GM12878 (cell line): ENCODE measurements around the gene RNF169. TPM values are rescaled to one million over a fixed set of nuclear protein-coding genes. Genes with fewer than 3 reads are reported as not detected.

Experiments used
- ATAC-seq: fragments of 200-7000 bp; cut with Tn5 transposase; 3 replicates; pipeline ENCODE4 v1.9.1; 2020; ENCODE audit warnings: mild to moderate bottlenecking, moderate library complexity
- BruUV-seq: library from RNA; stranded (reverse); fragments of 400-500 nt; replicated peaks from 2 replicates; lab custom pipeline; 2021; lab: Mats Ljungman, UMichigan
- CTCF ChIA-PET: fragments of 300-600 bp; sonication (Branson Sonifier 250); formaldehyde crosslinking; extraction: SDS; loops from one replicate; lab custom pipeline; 2021; ENCODE audit warnings: inconsistent platforms; lab: Yijun Ruan, JAX
- POLR2A ChIA-PET: fragments of 350-600 bp; formaldehyde crosslinking; extraction: SDS; loops from one replicate; lab custom pipeline; 2021; ENCODE audit warnings: inconsistent platforms; lab: Charles Lee
- RAD21 ChIA-PET: fragments of 300-600 bp; sonication (Branson Sonifier 250); formaldehyde crosslinking; loops from one replicate; lab custom pipeline; 2023; ENCODE audit warnings: antibody characterized with exemption; ENCODE audit not compliant: unreplicated experiment; lab: Charles Lee
- SMC1A ChIA-PET: fragments of 300-600 bp; sonication (Branson Sonifier 250); formaldehyde crosslinking; loops from one replicate; lab custom pipeline; 2023; ENCODE audit not compliant: unreplicated experiment, uncharacterized antibody; lab: Charles Lee
- DNase-seq: peaks from one replicate; pipeline ENCODE4 v3.0.0-alpha.2; 2011; ENCODE audit warnings: low read depth, low spot score
- FAIRE-seq: peaks from 3 replicates; lab custom pipeline; 2011; peaks lifted over from hg19 to GRCh38; lab: Jason Lieb, UNC
- H2AFZ ChIP-seq: 2 replicates; pipeline ENCODE4 v1.6.0; 2011; ENCODE audit warnings: low read depth, low read length, control low read depth; ENCODE audit not compliant: control insufficient read depth
- H3K27ac ChIP-seq: 2 replicates; pipeline ENCODE4 v1.5.1; 2011; ENCODE audit warnings: control low read depth; ENCODE audit not compliant: control insufficient read depth, insufficient read depth
- H3K27me3 ChIP-seq, 2 experiments: replicated peaks in 1 of 2; 2 replicates each; pipeline versions ENCODE4 v1.6.0 to v1.6.1; 2011; ENCODE audit warnings: low read length in 1 of 2; ENCODE audit not compliant: control insufficient read depth in 2 of 2, insufficient read depth in 2 of 2
- H3K36me3 ChIP-seq, 2 experiments: 2 replicates each; pipeline ENCODE4 v1.5.1; 2011; ENCODE audit warnings: low read length in 1 of 2; ENCODE audit not compliant: control insufficient read depth in 2 of 2, insufficient read depth in 2 of 2
- H3K4me1 ChIP-seq: 2 replicates; pipeline ENCODE4 v1.6.1; 2011; ENCODE audit warnings: mild to moderate bottlenecking, low read length, moderate library complexity, mixed read lengths; ENCODE audit not compliant: control insufficient read depth, insufficient read depth
- H3K4me2 ChIP-seq: 2 replicates; pipeline ENCODE4 v1.6.0; 2011; ENCODE audit warnings: control low read depth; ENCODE audit not compliant: control insufficient read depth, insufficient read depth
- H3K4me3 ChIP-seq: fragments of 200-600 bp; sonication (generic); 2 replicates; pipeline ENCODE4 v1.5.1; 2016
- H3K79me2 ChIP-seq: 2 replicates; pipeline ENCODE4 v1.6.0; 2011; ENCODE audit warnings: low read length; ENCODE audit not compliant: control insufficient read depth, insufficient read depth
- H3K9ac ChIP-seq: 2 replicates; pipeline ENCODE4 v1.8.0; 2011; ENCODE audit warnings: low read length, control low read depth, mixed read lengths; ENCODE audit not compliant: control insufficient read depth, insufficient read depth
- H3K9me3 ChIP-seq: replicated peaks from 3 replicates; pipeline ENCODE4 v1.5.1; 2011; ENCODE audit warnings: mild to moderate bottlenecking, low read length; ENCODE audit not compliant: control insufficient read depth, insufficient read depth
- H4K20me1 ChIP-seq: 2 replicates; pipeline ENCODE4 v1.6.0; 2011; ENCODE audit not compliant: control insufficient read depth, insufficient read depth
- CREB1 ChIP-seq: IDR thresholded peaks from 2 replicates; pipeline ENCODE4 v1.6.1; 2012; ENCODE audit warnings: low read depth, mild to moderate bottlenecking, inconsistent platforms
- HDAC2 ChIP-seq: fragments of 200-600 bp; sonication (generic); IDR thresholded peaks from 2 replicates; pipeline ENCODE4 v1.6.1; 2017
- IKZF1 ChIP-seq: fragments of 450-650 bp; conservative IDR thresholded peaks from 2 replicates; pipeline ENCODE4 v1.6.1; 2017; ENCODE audit warnings: antibody characterized with exemption, mild to moderate bottlenecking
- KLF5 ChIP-seq: fragments of 450-650 bp; IDR thresholded peaks from 2 replicates; pipeline ENCODE4 v1.6.1; 2014; ENCODE audit warnings: mild to moderate bottlenecking; ENCODE audit not compliant: partially characterized antibody
- MEF2A ChIP-seq: IDR thresholded peaks from 2 replicates; pipeline ENCODE4 v1.6.1; 2011; ENCODE audit warnings: low read depth, mild to moderate bottlenecking, low read length, moderate library complexity; ENCODE audit not compliant: insufficient read depth
- NFYB ChIP-seq: IDR thresholded peaks from 2 replicates; pipeline ENCODE4 v1.6.1; 2011; ENCODE audit warnings: low read depth, mild to moderate bottlenecking, low read length, improper control_type of control experiment, moderate library complexity; ENCODE audit not compliant: insufficient read depth
- NR2F1 ChIP-seq: fragments of 450-650 bp; conservative IDR thresholded peaks from 2 replicates; pipeline ENCODE4 v1.6.1; 2017; ENCODE audit warnings: mild to moderate bottlenecking
- PAX8 ChIP-seq: fragments of 450-650 bp; IDR thresholded peaks from 2 replicates; pipeline ENCODE4 v1.6.1; 2017; ENCODE audit warnings: mild to moderate bottlenecking, moderate library complexity
- SREBF1 ChIP-seq: IDR thresholded peaks from 2 replicates; pipeline ENCODE4 v1.6.1; 2012; ENCODE audit warnings: mild to moderate bottlenecking, low read length
- STAT3 ChIP-seq: IDR thresholded peaks from 2 replicates; pipeline ENCODE4 v1.6.1; 2011; ENCODE audit warnings: low read depth, low read length, improper control_type of control experiment
- TCF12 ChIP-seq: IDR thresholded peaks from 2 replicates; pipeline ENCODE4 v1.6.1; 2011; ENCODE audit warnings: low read depth, mild to moderate bottlenecking, low read length
- ZZZ3 ChIP-seq: IDR thresholded peaks from 2 replicates; pipeline ENCODE4 v1.6.1; 2011; ENCODE audit warnings: low read depth; ENCODE audit not compliant: control insufficient read depth, insufficient read length
- WGBS: methylation state at CpG from one replicate; pipeline ENCODE4 v1.1.6; 2016; ENCODE audit warnings: low lambda C conversion rate; ENCODE audit not compliant: insufficient replicate concordance, insufficient coverage; ENCODE audit errors: missing lambda C conversion rate; 5-methylcytosine and 5-hydroxymethylcytosine counted together
- in situ Hi-C: fragments of 300-500 bp; cut with MboI; formaldehyde crosslinking; loops from 9 replicates; pipeline ENCODE4 v1.14.3; 2018; ENCODE audit warnings: mixed read lengths
- intact Hi-C: fragments of 100-400 bp; cut with micrococcal nuclease; formaldehyde crosslinking; loops from one replicate; pipeline ENCODE4 v1.14.2; 2022; ENCODE audit not compliant: unreplicated experiment
- polyA plus RNA-seq, 11 experiments: library from polyadenylated mRNA; depleted of rRNA in 4 of 11; unstranded in 6 of 11; stranded (reverse) in 5 of 11; fragments of >200 nt; fragmentation: Nextera tagmentation in 4 of 11; fragmentation: Illumina TruSeq in 1 of 11; extraction: Ambion mirVana in 4 of 11; extraction: Trizol in 1 of 11; gene quantifications; 1 replicate in 1 of 11; 2 replicates in 10 of 11; pipeline versions ENCODE4 v1.2.1 to v1.2.3, GENCODE V29; 2011 to 2016; ENCODE audit warnings: inconsistent platforms in 2 of 11, missing spikeins in 2 of 11, low read depth in 1 of 11
- total RNA-seq, 4 experiments: library from RNA; depleted of rRNA in 3 of 4; stranded (reverse); fragments of >200 nt in 3 of 4; fragmentation: Illumina TruSeq in 1 of 4; extraction: Trizol in 1 of 4; gene quantifications; 2 replicates each; pipeline versions ENCODE4 v1.2.1 to v1.2.3, GENCODE V29; 2013 to 2021

The RNF169 gene
- total and polyA plus RNA-seq, 10 of the 15 experiments (the other 5 are each of a cell fraction or from before 2014, with no cell fraction given), result 0.32 to 13.2 (median 6.4) TPM

- no peak overlapping the region for H3K4me2 ChIP-seq
- no peaks in the 10 kb centered on the region for H3K4me1 ChIP-seq
- no TSS peak for BruUV-seq
- no peak overlapping the region for H2AFZ ChIP-seq
- no peak for ATAC-seq
- no peak overlapping the region for H3K27ac ChIP-seq
- POLR2A ChIA-PET, result no interaction called here
- CTCF ChIA-PET, result interaction anchor here (1.1 kb wide), 1 partner anchor 11 kb away, joined by 3 read pairs; no protein-coding TSS in a partner anchor
- no peak for FAIRE-seq
- SMC1A ChIA-PET, result no interaction called here
- intact Hi-C loops, result no loop called here
- in situ Hi-C loops, result no loop called here
- no peaks in the 10 kb centered on the region for H3K79me2 ChIP-seq
- no peaks in the 10 kb centered on the region for H3K36me3 ChIP-seq
- no peaks in the 10 kb centered on the region for H3K9me3 ChIP-seq
- RAD21 ChIA-PET, result no interaction called here
- TF ChIP-seq TCF12 (no peak), IKZF1 (no peak), HDAC2 (no peak)
- no peaks in the 10 kb centered on the region for H4K20me1 ChIP-seq
- no peak for DNase-seq
- 23% methylated on average over 4 of the region's 4 CpGs for WGBS
- no peak overlapping the region for H3K4me3 ChIP-seq
- H3K27me3 ChIP-seq, result no peaks in the 10 kb centered on the region
- H3K9ac ChIP-seq, result no peak overlapping the region
Measured at GRCh38 chr11:74713686-74714085, 35.0 kb upstream of the RNF169 start.

- H3K27me3 ChIP-seq, result no peaks in the 10 kb centered on the region
- TF ChIP-seq MEF2A (no peak), CREB1 (no peak), NR2F1 (no peak), ZZZ3 (no peak), KLF5 (no peak), SREBF1 (no peak), STAT3 (no peak), PAX8 (no peak), NFYB (no peak)
- POLR2A ChIA-PET, result no interaction called here
- RAD21 ChIA-PET, result no interaction called here
- H3K27ac ChIP-seq, result no peak overlapping the region
- H4K20me1 ChIP-seq, result no peaks in the 10 kb centered on the region
- no peak overlapping the region for H3K4me3 ChIP-seq
- no peaks in the 10 kb centered on the region for H3K4me1 ChIP-seq
- no peak overlapping the region for H3K4me2 ChIP-seq
- no TSS peak for BruUV-seq
- no peaks in the 10 kb centered on the region for H3K79me2 ChIP-seq
- DNase-seq, result no peak
- no peak; the same call in 2 of the 3 replicates for ATAC-seq
- CTCF ChIA-PET, result interaction anchor here (1.4 kb wide), 1 partner anchor 11 kb away, joined by 3 read pairs; no protein-coding TSS in a partner anchor
- 19% methylated on average over 7 of the region's 7 CpGs for WGBS
- in situ Hi-C loops, result no loop called here
- no peaks in the 10 kb centered on the region for H3K9me3 ChIP-seq
- no peak overlapping the region for H2AFZ ChIP-seq
- SMC1A ChIA-PET, result no interaction called here
- no peaks in the 10 kb centered on the region for H3K36me3 ChIP-seq
- no peak for FAIRE-seq
- H3K9ac ChIP-seq, result no peak overlapping the region
- intact Hi-C loops, result no loop called here
Measured at GRCh38 chr11:74714904-74715303, 33.7 kb upstream of the RNF169 start.
